ENCODE results near the gene KLHL12. TPM values are rescaled to one million over a fixed set of nuclear protein-coding genes. Genes with fewer than 3 reads are reported as not detected.

The KLHL12 gene
- total and polyA plus RNA-seq, 2 of the 8 experiments (the other 6 are each of a cell fraction or from before 2014, with no cell fraction given): 27.2 to 33.3 TPM

DNA sequence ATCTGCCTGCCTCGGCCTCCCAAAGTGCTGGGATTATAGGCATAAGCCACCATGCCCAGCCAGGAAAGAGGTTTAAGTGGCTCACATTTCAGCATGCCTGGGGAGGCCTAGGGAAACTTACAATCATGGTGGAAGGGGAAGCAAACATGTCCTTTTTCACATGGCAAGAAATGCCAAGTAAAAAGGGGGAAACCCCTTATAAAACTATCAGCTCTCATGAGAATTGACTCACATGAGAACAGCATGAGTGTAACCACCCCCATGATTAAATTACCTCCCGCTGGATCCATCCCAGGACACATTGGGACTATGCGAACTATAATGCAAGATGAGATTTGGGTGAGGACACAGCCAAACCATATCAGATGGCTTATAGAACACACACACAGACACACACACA, 8.8 kb upstream of the KLHL12 start:
- POLR2A ChIA-PET (ENCODE audit: partially characterized antibody): no interaction called here
- DNase-seq (ENCODE audit: low read depth in 1 of 2, low spot score in 2 of 2) (no peak), FAIRE-seq (no peak)
- Histone ChIP-seq H3K4ac (replicated peaks; ENCODE audit: insufficient read length, low read depth, low read length) (no peak overlapping the region), H3K18ac (ENCODE audit: extremely low read depth, low read length) (no peak overlapping the region), H4K20me1 (replicated peaks in 1 of 2; ENCODE audit: control insufficient read depth in 1 of 2, insufficient read depth in 2 of 2, low read length in 2 of 2) (no peaks in the 10 kb centered on the region), H3K14ac (ENCODE audit: insufficient read length) (no peak overlapping the region), H3K23ac (ENCODE audit: insufficient read length) (no peak overlapping the region), H4K91ac (replicated peaks; ENCODE audit: insufficient read length, low read length) (no peak overlapping the region), H2AK5ac (ENCODE audit: low read depth, low read length) (no peak overlapping the region), H2BK12ac (ENCODE audit: low read depth, low read length) (no peak overlapping the region), H4K8ac (ENCODE audit: extremely low read depth, insufficient read depth, low read length) (no peak overlapping the region), H3K23me2 (ENCODE audit: low read depth, low read length) (no peaks in the 10 kb centered on the region), H3K4me3 (ENCODE audit: extremely low read depth in 1 of 4, insufficient read depth in 2 of 4, low read depth in 3 of 4, low read length in 4 of 4) (no peak overlapping the region), H3K9me3 (ENCODE audit: insufficient read depth in 2 of 2, low read depth in 1 of 2, low read length in 1 of 2) (no peaks in the 10 kb centered on the region), H3K4me2 (ENCODE audit: insufficient read depth in 1 of 2, low read depth in 2 of 2, low read length in 2 of 2) (no peak overlapping the region), H3K27me3 (replicated peaks in 1 of 4; ENCODE audit: control insufficient read depth in 3 of 4, extremely low read depth in 1 of 4, insufficient read depth in 3 of 4, low read length in 3 of 4) (no peaks in the 10 kb centered on the region), H3K36me3 (ENCODE audit: control insufficient read depth in 2 of 4, insufficient read depth in 4 of 4, low read length in 3 of 4) (peaks cover 0 to 8% (median 1%) of the 10 kb centered on the region in 4 experiments; a peak in 4 of 8 replicates), H2AFZ (ENCODE audit: low read length) (no peak overlapping the region), H3K4me1 (replicated peaks in 1 of 4; ENCODE audit: control insufficient read depth in 3 of 4, insufficient read depth in 4 of 4, low read length in 3 of 4) (no peaks in the 10 kb centered on the region), H2BK5ac (ENCODE audit: low read depth, low read length) (no peak overlapping the region), H2BK20ac (ENCODE audit: low read length) (no peak overlapping the region), H2BK120ac (replicated peaks; ENCODE audit: low read depth, low read length) (no peak overlapping the region), H3K56ac (replicated peaks; ENCODE audit: insufficient read length, low read depth, low read length) (no peak overlapping the region), H3K9ac (replicated peaks in 1 of 4; ENCODE audit: extremely low read depth in 1 of 4, low read depth in 3 of 4, low read length in 3 of 4) (no peak overlapping the region), H3K79me1 (ENCODE audit: low read depth, low read length) (no peaks in the 10 kb centered on the region), H3K27ac (ENCODE audit: low read depth, low read length) (no peak overlapping the region), H2BK15ac (ENCODE audit: low read length) (no peak overlapping the region), H4K5ac (ENCODE audit: insufficient read length, low read depth, low read length) (no peak overlapping the region), H3K79me2 (ENCODE audit: control insufficient read depth in 1 of 2, insufficient read depth in 2 of 2, low read length in 2 of 2) (no peaks in the 10 kb centered on the region)
- 62% methylated on average over 3 of the region's 3 CpGs; no CpG with 5 or more reads in 1 of the 2 experiments for WGBS, 2 experiments (ENCODE audit: extremely low coverage in 1 of 2, insufficient coverage in 1 of 2, insufficient read length in 1 of 2, insufficient replicate concordance in 2 of 2, low coverage in 1 of 2, low lambda C conversion rate in 2 of 2, missing lambda C conversion rate in 1 of 2)
- CTCF ChIA-PET (ENCODE audit: partially characterized antibody): interaction anchor here (0.6 kb wide), 1 partner anchor 674 kb away, joined by 3 read pairs; no protein-coding TSS in a partner anchor
- TF ChIP-seq MAFK (IDR thresholded peaks at IDR 0.05; ENCODE audit: low read depth, low read length) (no peak), SUZ12 (IDR thresholded peaks at IDR 0.05; ENCODE audit: low read length) (no peak), KDM1A (IDR thresholded peaks at IDR 0.05; ENCODE audit: borderline replicate concordance, low read length) (no peak), KDM5A (IDR thresholded peaks at IDR 0.05; ENCODE audit: low read length) (no peak), HDAC6 (IDR thresholded peaks at IDR 0.05; ENCODE audit: low read depth, low read length) (no peak), RFX5 (IDR thresholded peaks at IDR 0.05; ENCODE audit: borderline replicate concordance, low read depth, low read length) (no peak), CBX8 (IDR thresholded peaks at IDR 0.05; ENCODE audit: borderline replicate concordance, low read depth, low read length) (no peak), SP2 (IDR thresholded peaks at IDR 0.05; ENCODE audit: low read length) (no peak), SRF (IDR thresholded peaks at IDR 0.05; ENCODE audit: low read depth, low read length) (no peak), JUN (IDR thresholded peaks at IDR 0.05; ENCODE audit: low read depth, low read length) (no peak), NRF1 (IDR thresholded peaks at IDR 0.05; ENCODE audit: low read depth, low read length) (no peak), HDAC2 (IDR thresholded peaks at IDR 0.05; ENCODE audit: borderline replicate concordance in 1 of 2, low read depth in 2 of 2, low read length in 2 of 2) (no peak)
